ENCODE results near the gene GABRR3. TPM values are rescaled to one million over a fixed set of nuclear protein-coding genes. Genes with fewer than 3 reads are reported as not detected.

The GABRR3 gene
- total RNA-seq, 1 donor from 2014 or later, result not detected

DNA sequence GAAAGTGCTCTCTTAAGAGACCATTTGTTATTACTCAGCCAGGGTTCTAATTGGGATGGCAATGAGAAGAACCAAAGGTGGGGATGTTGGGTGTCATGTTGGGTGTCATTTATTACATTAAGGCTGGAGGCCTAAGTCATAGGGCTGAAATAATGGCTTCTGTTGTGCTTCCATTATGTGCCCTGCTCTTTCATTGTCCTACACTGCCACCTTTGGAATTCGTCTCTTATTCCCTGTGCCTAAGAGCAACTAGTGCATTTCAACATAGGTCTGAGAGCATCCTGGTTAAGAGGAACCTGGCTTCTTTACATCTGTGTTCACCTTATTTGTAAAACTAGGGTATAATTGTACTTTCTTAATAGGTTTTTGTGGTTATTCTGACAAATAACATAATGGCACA is 95.1 kb downstream of the GABRR3 start:
- H3K4me3 ChIP-seq, result no peak overlapping the region
- intact Hi-C loops (cut with DNase I), result loop anchor here (10.0 kb wide), 1 partner anchor 145 kb away; no protein-coding TSS in a partner anchor
- TF ChIP-seq, protein P1, sequence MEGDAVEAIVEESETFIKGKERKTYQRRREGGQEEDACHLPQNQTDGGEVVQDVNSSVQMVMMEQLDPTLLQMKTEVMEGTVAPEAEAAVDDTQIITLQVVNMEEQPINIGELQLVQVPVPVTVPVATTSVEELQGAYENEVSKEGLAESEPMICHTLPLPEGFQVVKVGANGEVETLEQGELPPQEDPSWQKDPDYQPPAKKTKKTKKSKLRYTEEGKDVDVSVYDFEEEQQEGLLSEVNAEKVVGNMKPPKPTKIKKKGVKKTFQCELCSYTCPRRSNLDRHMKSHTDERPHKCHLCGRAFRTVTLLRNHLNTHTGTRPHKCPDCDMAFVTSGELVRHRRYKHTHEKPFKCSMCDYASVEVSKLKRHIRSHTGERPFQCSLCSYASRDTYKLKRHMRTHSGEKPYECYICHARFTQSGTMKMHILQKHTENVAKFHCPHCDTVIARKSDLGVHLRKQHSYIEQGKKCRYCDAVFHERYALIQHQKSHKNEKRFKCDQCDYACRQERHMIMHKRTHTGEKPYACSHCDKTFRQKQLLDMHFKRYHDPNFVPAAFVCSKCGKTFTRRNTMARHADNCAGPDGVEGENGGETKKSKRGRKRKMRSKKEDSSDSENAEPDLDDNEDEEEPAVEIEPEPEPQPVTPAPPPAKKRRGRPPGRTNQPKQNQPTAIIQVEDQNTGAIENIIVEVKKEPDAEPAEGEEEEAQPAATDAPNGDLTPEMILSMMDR (IDR thresholded peaks at IDR 0.05), result no peak
- peaks cover 0 to 2% of the 10 kb centered on the region in 2 donors for H3K4me1 ChIP-seq
- no peak overlapping the region for H3K27ac ChIP-seq
- no peaks in the 10 kb centered on the region for H3K9me3 ChIP-seq
- no peak for DNase-seq (ENCODE audit: low spot score in 2 of 2)
- no peaks in the 10 kb centered on the region for H3K27me3 ChIP-seq
- H3K36me3 ChIP-seq, result peaks cover 4 to 9% of the 10 kb centered on the region in 2 donors

DNA sequence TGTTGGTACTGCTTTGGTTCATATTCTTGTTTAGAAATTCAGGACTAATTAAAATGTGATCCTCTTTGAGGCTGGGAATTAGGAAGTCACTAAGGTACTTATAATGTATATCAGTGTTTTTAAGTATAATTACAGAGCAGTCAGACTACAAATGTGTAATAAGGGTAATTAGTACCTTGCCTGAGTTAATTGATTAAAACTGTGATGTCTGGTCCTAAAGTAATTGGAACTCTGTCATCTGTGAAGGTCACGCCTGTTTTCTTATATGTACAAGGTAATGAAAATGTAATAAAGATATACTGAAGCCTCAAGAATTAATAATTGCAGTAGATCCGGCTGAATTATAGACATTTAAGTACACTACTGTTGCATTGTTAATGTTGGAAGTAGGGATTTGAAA is 95.7 kb downstream of the GABRR3 start:
- peaks cover 0 to 2% of the 10 kb centered on the region in 2 donors for H3K4me1 ChIP-seq
- H3K9me3 ChIP-seq, result no peaks in the 10 kb centered on the region
- intact Hi-C loops (cut with DNase I), result no loop called here
- H3K4me3 ChIP-seq, result no peak overlapping the region
- H3K27ac ChIP-seq, result no peak overlapping the region
- no peaks in the 10 kb centered on the region for H3K27me3 ChIP-seq
- TF ChIP-seq, protein P1 (IDR thresholded peaks at IDR 0.05), result no peak
- DNase-seq (ENCODE audit: low spot score in 2 of 2), result no peak
- H3K36me3 ChIP-seq, result peaks cover 0 to 13% of the 10 kb centered on the region in 2 donors

DNA sequence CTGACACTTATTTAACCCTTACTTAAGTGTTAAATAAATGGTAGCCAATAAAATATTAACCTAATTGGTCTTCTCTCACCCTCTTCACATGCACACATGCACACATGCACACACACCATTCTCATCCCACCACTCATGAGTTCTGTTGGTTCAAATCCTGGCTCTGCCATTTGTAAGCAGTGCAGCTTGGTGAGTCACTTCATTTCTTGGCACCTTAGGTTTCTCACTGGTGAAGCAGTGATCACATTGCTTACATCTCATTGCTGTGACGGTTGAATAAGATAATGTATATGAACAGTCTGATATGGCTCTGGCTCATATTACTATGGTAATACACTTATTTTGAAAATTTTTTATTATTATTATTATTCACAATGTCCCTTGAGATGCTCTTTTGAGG is 96.7 kb downstream of the GABRR3 start:
- peaks cover 0 to 22% of the 10 kb centered on the region in 2 donors for H3K36me3 ChIP-seq
- TF ChIP-seq, protein P1 (IDR thresholded peaks at IDR 0.05), result no peak

DNA sequence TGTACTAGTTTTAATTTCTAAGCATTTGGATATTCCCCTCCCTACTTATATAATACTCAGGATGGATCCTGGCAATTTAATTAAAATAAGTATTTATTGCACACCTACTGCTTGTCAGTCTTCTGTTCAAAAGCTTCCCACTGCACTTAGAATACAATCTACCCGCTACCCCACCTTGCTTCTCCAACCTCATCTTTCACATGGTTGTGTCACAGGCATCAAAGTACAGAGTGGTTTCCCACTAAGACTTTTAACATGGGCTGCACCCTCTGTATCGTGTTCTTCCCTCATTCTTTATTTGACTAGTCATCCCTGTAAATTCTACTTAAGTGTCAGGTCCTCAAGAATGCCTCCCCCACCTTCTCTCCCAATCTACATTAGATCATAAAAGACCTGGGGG is 97.9 kb downstream of the GABRR3 start:
- no peaks in the 10 kb centered on the region for H3K27me3 ChIP-seq

More for the DNA sequence above, 96.7 kb downstream of the GABRR3 start:
- peak overlapping the region in 1 of 2 donors; percentile 30 for H3K27ac ChIP-seq
- H3K4me1 ChIP-seq, result peaks cover 0 to 2% of the 10 kb centered on the region in 2 donors
- DNase-seq (ENCODE audit: low spot score in 2 of 2), result no peak
- intact Hi-C loops (cut with DNase I), result no loop called here
- no peaks in the 10 kb centered on the region for H3K9me3 ChIP-seq
- no peaks in the 10 kb centered on the region for H3K27me3 ChIP-seq
- no peak overlapping the region for H3K4me3 ChIP-seq

DNA sequence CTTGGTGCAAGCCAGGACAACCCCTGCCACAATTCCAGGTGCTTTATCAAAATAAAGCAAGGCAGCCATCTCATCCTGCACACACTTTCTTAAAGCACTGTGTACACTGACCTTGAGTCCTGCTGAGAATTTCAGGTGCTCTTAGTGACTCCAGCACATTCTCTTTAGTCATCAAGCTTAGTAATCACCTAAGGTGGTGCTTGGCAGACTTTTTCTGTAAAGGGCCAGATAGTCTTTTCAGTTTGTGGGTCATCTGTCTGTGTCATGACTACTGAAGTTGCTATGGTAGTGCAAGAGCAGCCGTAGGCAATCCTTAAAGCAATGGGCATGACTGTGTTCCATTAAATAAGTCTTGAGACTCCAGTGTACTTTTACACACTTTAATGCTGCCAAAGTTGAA is 99.3 kb downstream of the GABRR3 start:
- Histone ChIP-seq H3K36me3 (peaks cover 5 to 26% of the 10 kb centered on the region in 2 donors), H3K4me3 (no peak overlapping the region), H3K9me3 (no peaks in the 10 kb centered on the region), H3K4me1 (no peaks in the 10 kb centered on the region), H3K27me3 (no peaks in the 10 kb centered on the region), H3K27ac (no peak overlapping the region)
- DNase-seq (ENCODE audit: low spot score in 2 of 2), result no peak
- intact Hi-C loops (cut with DNase I), result no loop called here
- TF ChIP-seq, protein P1 (IDR thresholded peaks at IDR 0.05), result no peak

More for the DNA sequence above, 97.9 kb downstream of the GABRR3 start:
- intact Hi-C loops (cut with DNase I), result no loop called here
- TF ChIP-seq, protein P1 (IDR thresholded peaks at IDR 0.05), result no peak
- H3K4me1 ChIP-seq, result no peaks in the 10 kb centered on the region
- no peaks in the 10 kb centered on the region for H3K9me3 ChIP-seq
- H3K4me3 ChIP-seq, result no peak overlapping the region
- DNase-seq (ENCODE audit: low spot score in 2 of 2), result no peak
- no peak overlapping the region for H3K27ac ChIP-seq
- H3K36me3 ChIP-seq, result peaks cover 0 to 22% of the 10 kb centered on the region in 2 donors

Other genes starting within 250 kb of the GABRR3 start
- gene CRYBG3, start 213.3 kb downstream of the GABRR3 start, total RNA-seq, result 13.2 TPM
- 21.3 TPM for gene RIOX2, start 62.9 kb downstream of the GABRR3 start, total RNA-seq
- gene OR5AC2, start 51.9 kb upstream of the GABRR3 start, total RNA-seq, result not detected
- gene OR5H1, start 95.4 kb upstream of the GABRR3 start, total RNA-seq, result not detected
- gene OR5H14, start 112.2 kb upstream of the GABRR3 start, total RNA-seq, result not detected
- not detected for gene OR5H15, start 131.4 kb upstream of the GABRR3 start, total RNA-seq
- not detected for gene OR5H6, start 228.9 kb upstream of the GABRR3 start, total RNA-seq
- gene OR5H2, start 247.2 kb upstream of the GABRR3 start, total RNA-seq, result not detected